Bone marrow (tissue), 2 donors: ENCODE results near the gene ATP2C2.
"Not testable (repeated sequence)": the region's sequence is repeated elsewhere in the genome, so short reads cannot be mapped to it uniquely, and the experiment has no call there.

Experiments
- DNase-seq, 2 donors: peaks; one replicate each; lab custom pipeline; 2025; lab: John Stamatoyannopoulos, UW

Gene ATP2C2

GRCh38 chr16:84341528-84342295 is 26.6 kb upstream of the ATP2C2 start:
- DNase-seq: no peak

DNA sequence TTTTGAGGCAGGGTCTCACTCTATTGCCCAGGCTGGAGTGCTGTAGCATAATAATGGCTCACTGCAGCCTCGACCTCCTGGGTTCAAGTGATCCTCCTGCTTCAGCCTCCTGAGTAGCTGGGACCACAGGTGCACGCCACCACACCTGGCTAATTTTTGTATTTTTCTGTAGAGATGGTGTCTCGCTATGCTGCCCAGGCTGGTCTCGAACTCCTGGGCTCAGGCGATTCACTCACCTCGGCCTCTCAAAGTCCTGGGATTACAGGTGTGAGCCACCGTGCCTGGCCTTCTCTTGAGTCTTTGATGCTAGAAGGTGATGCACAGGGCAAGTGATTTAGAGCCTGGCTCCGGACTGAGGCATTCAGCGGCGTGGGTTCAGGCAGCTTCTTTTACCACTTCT is 24.5 kb upstream of the ATP2C2 start:
- DNase-seq: not testable (repeated sequence)

DNA sequence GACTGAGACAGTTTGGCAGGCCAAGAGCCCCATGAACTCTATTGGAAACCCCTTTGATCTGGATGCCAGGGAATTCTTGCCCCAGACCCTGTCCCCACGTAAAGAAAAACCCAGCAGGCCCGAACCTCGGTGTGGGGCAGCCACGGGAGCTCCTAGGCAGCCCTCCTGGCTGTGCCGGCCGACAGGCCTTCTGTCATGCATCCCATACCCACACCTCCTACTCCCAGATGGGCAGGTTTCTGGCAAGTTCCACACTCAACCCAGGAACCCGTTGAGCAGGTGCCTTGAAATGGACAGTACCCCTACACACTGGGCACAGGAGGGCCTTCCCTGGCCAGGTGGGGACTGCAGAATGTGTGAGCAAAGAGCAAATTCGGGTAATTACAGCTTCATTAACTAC is 23.6 kb upstream of the ATP2C2 start:
- DNase-seq: no peak

DNA sequence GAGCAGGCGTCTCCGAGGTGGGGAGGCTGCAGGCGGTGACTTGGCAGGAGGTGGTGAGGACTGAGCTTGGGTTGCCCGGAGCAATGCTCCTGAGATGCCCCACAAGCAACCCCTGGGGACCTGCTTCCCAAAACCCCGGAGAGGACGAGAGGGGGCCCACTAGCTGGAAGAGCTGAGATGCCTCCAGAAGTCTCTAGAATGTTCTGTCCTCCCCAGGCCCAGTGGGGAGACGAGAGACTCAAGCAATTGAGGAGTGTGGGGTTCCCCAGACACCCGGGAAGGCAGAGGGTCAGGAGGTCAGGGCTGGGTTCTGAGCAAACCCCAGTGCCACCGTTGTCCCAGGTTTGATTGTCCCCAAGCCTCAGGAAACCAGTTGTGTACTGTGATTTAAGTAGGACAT is 21.2 kb upstream of the ATP2C2 start:
- no peak for DNase-seq

DNA sequence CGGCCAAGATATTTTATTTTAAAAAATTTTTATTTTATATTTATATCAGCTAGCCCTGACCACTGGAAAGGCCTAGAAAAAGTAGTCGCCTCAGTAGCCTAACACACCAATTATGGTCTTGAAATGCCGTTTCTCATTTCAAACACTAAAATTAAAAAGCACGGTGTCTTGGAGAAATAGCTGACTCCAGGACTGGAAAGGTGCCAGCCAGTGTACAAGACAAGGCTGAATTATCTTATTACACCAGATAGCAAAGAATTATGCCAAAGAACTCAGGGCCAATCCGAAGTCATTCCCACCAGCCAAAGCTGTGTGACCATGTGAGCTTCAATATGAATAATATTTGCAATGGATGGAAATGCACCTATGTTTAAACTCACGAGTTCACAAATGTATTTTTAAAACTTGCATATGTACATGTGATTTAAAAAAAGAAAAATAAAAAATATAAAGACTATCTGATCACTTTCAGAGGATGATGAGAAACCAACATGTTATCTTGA is 19.9 kb upstream of the ATP2C2 start:
- DNase-seq: no peak

- DNase-seq: no peak
Observed at GRCh38 chr16:84349862-84350684, 18.3 kb upstream of the ATP2C2 start.

DNA sequence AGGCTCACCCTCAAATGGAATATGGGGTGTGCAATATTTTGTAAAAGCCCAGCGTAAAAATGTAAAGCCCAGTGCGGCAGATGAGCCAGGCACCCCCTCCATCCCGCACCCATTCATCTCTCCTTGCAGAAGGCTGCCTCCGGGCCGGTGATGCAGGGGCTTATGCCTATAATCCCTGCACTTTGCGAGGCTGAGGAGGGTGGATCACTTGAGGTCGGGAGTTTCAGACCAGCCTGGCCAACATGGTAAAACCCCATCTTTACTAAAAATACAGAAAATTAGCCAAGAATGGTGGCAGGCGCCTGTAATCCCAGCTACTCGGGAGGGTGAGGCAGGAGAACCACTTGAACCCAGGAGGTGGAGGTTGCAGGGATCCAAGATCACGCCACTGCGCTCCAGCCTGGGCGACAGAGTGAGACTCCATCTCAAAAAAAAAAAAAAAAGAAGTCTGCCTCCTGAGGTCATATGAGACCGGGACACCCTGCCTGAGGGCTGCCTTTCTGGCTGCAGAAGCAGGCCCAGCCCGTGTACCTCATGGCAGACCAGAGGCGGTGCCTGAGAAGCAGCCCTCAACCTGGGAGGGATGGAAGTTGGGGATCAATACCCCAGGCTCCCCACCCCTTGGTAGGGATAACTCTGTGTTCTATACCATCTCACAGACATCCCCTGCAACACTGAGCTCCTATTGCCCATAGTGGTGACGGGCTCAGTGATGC is 17.5 kb upstream of the ATP2C2 start:
- DNase-seq: no peak

DNA sequence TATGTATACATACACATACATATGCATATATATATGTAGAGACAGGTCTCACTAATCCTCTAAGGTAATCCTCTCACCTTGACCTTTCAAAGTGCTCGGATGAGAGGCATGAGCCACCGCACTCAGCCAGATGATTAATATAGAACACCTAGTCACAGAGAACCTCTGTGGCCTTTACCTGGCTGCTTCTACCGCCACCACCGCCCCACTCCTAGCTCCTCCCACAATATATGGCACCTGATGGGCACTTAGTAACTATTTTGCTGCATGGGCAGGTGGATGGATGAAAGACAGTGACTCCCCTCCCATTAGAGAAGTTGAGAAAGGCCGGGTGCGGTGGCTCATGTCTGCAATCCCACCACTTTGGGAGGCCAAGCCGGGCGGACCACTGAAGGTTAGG is 16.7 kb upstream of the ATP2C2 start:
- no peak for DNase-seq

GRCh38 chr16:84354306-84354705 is 14.0 kb upstream of the ATP2C2 start:
- DNase-seq: no peak

DNA sequence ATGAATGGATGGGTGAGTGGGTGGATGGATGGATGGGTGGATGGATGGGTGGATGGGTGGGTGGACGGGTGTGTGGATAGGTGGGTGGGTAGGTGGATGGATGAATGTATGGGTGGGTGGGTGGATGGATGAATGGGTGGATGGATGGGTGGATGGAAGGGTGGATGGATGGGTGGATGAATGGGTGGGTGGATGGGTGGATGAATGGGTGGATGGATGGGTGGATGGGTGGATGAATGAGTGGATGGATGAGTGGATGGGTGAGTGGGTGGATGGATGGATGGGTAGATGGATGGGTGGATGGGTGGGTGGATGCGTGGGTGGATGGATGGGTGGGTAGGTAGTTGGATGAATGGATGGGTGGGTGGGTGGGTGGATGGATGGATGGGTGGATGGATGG is 13.2 kb upstream of the ATP2C2 start:
- DNase-seq: no peak

DNA sequence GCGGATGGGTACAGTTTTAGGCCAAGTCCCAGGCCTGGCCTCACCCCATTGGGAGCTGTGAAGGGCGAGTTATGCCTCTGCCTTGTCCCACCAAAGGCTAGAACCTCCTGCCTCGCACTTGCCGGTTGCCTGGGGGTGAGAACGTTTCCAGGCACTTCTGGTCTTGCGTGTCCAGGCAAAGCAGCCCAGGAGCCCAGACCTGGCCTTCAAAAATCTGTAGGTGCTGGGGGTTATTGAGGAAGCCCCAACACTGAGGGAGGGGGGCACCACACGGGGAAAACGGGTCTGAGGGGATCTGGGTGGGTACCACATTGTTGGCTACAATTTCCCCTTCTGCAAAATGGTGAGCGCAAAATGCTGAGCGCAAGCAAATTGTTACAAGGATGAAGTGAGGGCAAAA is 12.2 kb upstream of the ATP2C2 start:
- no peak for DNase-seq

DNA sequence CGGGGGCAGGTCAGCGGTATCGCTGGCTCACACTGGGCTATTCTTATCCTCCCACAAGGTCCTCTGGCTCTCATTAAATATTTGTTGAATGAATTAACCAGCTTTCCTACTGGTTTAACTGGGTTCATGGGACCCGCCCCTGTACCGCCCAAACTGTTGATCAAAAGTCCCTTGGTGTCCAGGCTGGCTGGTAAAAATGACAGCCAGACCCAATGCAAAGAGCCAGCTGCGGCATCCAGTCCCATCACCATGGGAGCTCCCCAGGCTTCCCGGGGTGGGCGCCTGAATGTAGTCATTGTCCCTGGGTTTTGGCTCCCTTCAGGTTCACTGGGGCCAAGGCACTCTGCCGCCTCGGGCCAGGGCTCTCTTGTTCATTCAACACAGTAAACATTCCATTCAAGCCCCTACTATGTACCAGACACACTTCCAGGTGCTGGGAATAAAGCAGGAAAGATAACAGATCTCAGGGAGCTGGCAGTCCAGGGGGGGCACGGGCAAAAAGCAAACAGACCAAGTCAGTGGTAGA is 11.7 kb upstream of the ATP2C2 start:
- no peak for DNase-seq

GRCh38 chr16:84357191-84357651 is 11.1 kb upstream of the ATP2C2 start:
- peak in 1 of 2 donors; percentile 20 for DNase-seq

DNA sequence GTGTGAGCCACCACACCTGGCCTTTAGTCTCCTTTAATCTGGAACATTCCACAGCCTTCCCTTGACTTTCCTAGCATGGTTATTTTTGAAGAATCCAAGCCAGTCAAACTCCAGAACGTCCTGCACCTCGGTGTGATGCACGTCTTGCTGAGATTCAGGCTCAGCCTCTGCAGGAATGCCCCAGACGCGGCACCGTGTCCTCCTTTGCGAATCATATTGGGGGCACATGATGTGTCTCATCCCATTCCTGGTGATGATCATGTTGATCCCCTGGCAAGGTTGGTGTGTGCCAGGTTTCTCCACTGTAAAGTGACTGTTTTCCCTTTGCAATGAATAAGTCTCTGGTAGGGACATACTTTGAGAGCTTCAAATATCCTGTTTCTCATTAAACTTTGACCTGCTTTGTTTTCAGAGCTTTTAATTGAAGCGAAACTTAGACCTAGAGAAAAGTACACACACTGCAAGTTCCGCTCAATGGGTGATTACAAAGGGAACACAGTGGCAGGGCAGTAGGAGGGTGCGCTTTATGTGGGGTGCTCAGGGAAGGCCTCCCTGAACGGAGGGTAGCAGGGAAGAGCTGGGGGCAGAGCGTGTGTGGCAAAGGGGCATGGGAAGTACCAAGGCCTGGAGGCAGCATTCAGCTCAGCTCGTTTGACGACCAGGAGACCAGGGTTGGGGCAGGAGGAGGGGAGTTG is 9.6 kb upstream of the ATP2C2 start:
- DNase-seq: no peak

GRCh38 chr16:84359326-84359725 is 9.0 kb upstream of the ATP2C2 start:
- DNase-seq: no peak

DNA sequence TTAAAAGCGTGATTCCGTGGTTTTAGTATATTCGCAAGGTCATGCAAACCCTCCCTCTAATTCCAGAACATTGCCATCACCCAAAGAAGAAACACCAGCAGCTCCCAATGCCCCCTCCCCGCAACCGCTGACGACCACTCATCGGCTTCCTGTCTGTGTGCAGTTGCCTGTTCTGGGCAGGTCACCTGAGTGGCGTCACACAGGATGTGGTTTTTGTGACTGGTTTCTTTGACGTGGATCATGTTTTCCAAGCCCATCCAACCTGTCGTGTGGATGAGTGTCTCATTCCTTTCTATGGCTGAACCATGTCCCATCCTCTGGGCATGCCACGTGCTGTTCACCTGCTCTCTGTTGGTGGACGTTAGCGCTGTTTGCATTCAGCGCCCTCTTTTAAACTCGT is 8.2 kb upstream of the ATP2C2 start:
- no peak for DNase-seq

DNA sequence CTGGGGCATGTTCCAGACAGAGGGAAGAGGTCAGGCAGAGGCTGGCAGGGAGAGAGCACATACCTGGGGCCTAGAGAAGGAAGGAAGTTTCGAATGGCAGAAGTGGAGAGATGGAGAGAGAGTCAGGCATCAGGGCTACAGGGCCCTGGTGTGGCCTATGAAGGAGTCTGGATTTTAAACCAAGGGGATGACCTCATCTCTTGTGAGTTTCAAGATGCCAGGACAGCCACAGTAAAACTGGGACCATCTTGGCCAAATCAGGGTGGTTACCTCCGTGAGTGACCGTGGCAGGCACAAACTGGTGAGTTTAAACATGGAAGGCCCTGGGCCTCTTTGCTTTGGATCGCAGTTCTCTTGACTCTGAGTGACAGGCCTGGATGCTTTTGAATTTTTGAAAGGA is 7.6 kb upstream of the ATP2C2 start:
- no peak for DNase-seq

DNA sequence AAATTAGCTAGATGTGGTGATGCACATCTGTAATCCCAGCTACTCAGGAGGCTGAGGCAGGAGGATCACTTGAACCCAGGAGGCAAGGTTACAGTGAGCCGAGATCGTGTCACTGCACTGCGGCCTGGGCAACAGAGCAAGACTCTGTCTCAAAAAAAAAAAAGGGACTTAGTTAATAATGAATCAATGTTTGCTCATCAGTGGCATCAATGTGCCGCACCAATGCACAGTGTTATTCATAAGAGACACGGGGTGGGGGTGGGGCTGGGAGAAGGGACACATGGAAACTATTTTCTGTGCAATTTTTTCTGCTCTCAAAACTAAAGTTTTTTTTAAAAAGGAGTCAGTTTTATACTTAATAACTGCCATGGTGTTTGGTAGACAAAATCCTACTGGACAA is 6.8 kb upstream of the ATP2C2 start:
- DNase-seq: no peak

DNA sequence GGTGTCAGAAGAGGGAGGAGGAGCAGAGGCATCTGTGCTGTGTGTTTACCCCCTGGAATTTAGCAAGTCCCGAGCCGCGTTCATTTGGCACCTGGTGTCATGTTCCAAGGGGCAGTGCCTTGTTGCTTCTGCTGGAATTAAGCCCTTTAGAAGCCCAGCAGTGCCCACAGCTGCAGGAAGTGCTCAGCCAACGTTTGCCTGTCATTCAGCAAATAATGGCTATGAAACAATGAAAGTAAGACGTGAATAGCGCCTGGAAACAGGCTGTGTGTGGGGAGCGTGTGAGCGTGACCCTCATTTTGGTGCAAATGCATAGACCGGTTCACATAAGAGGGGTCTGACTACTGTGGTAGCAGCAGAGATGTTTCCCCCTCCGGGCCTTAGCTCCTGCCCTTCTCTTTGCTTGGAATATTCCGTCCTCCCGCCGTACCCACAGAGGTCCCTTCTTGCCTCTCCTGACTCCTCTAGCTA is 5.8 kb upstream of the ATP2C2 start:
- no peak for DNase-seq

GRCh38 chr16:84366208-84366607 is 2.1 kb upstream of the ATP2C2 start:
- no peak for DNase-seq

DNA sequence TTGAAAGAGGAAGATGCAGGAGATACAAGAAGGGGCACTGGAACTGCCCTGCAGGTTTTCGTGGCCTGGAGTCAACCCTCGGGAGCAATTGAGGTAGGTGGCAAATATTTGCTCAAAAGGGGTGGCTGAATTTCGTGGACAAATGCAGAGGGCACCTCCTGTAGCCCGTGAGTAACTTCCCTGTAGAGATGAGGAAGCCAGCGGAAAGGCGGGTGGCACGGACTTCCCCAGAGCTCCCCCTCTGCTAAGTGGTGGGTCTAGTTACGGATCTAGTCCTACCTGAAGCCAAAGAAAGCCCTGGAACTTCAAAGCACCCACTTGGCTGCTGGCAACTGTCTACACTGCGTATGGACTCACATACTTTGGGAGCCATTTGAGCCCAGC is 1.0 kb upstream of the ATP2C2 start:
- no peak for DNase-seq
